K562 (cell line): ENCODE results near the gene STARD13. TPM values are rescaled to one million over a fixed set of nuclear protein-coding genes. Genes with fewer than 3 reads are reported as not detected.

Source experiments
- ATAC-seq: fragments of 200-7000 bp; cut with Tn5 transposase; 3 replicates; pipeline ENCODE4 v1.9.1; 2020; ENCODE audit warnings: moderate library complexity
- BruUV-seq: library from RNA; stranded (reverse); fragments of 400-500 nt; replicated peaks from 2 replicates; lab custom pipeline; 2021; lab: Mats Ljungman, UMichigan
- CTCF ChIA-PET: fragments of 300-600 bp; formaldehyde crosslinking; extraction: SDS; loops from one replicate; lab custom pipeline; 2021; ENCODE audit warnings: low intra/inter-chr PET ratio; lab: Yijun Ruan, JAX
- POLR2A ChIA-PET: fragments of 300-600, 350-650 bp; sonication (Branson Sonifier 250); formaldehyde crosslinking; extraction: SDS; loops from one replicate; lab custom pipeline; 2021; ENCODE audit warnings: antibody characterized with exemption, inconsistent platforms; lab: Yijun Ruan, JAX
- DNase-seq, 4 experiments: peaks; one replicate each; pipeline versions ENCODE4 v3.0.0 to v3.0.0-alpha.2; 2011 to 2018; ENCODE audit warnings: low spot score in 3 of 4, mixed read lengths in 3 of 4; ENCODE audit errors: extremely low read depth in 1 of 4
- FAIRE-seq: peaks from 2 replicates; lab custom pipeline; 2011; peaks lifted over from hg19 to GRCh38; lab: Jason Lieb, UNC
- H2AFZ ChIP-seq: 2 replicates; pipeline ENCODE4 v1.6.0; 2011; ENCODE audit warnings: low read depth, low read length, control low read depth, inconsistent platforms
- H3K27ac ChIP-seq: fragments of 200-600 bp; 3 replicates; pipeline ENCODE4 v1.8.0; 2011; ENCODE audit warnings: low read depth, mild to moderate bottlenecking, control low read depth, inconsistent platforms, low read length, moderate library complexity, mixed read lengths; ENCODE audit errors: extremely low read depth
- H3K27me3 ChIP-seq, 2 experiments: fragments of 300-600 bp in 1 of 2; 2 replicates in 1 of 2; 3 replicates in 1 of 2; pipeline versions ENCODE4 v1.6.0 to v1.8.0; 2011; ENCODE audit warnings: inconsistent platforms in 2 of 2, low read length in 2 of 2, mild to moderate bottlenecking in 1 of 2, mixed read lengths in 1 of 2, moderate library complexity in 1 of 2; ENCODE audit not compliant: control insufficient read depth in 2 of 2, insufficient read depth in 2 of 2
- H3K36me3 ChIP-seq: fragments of 300-600 bp; 3 replicates; pipeline ENCODE4 v1.8.0; 2011; ENCODE audit warnings: mild to moderate bottlenecking, low read length, inconsistent platforms; ENCODE audit not compliant: control insufficient read depth, insufficient read depth
- H3K4me1 ChIP-seq, 2 experiments: fragments of 200-600 bp in 1 of 2; replicated peaks in 1 of 2; 2 replicates in 1 of 2; 3 replicates in 1 of 2; pipeline versions ENCODE4 v1.5.1 to v1.8.0; 2011; ENCODE audit warnings: inconsistent platforms in 2 of 2, low read length in 2 of 2, mild to moderate bottlenecking in 1 of 2, mixed read lengths in 1 of 2, moderate library complexity in 1 of 2; ENCODE audit not compliant: control insufficient read depth in 2 of 2, insufficient read depth in 2 of 2
- H3K4me2 ChIP-seq: 2 replicates; pipeline ENCODE4 v1.6.1; 2011; ENCODE audit warnings: low read length, control low read depth, inconsistent platforms, mixed read lengths; ENCODE audit not compliant: insufficient read depth
- H3K4me3 ChIP-seq: fragments of 200-600 bp; sonication (generic), shearing (Covaris generic); 2 replicates; pipeline ENCODE4 v1.5.1; 2016; ENCODE audit warnings: control low read depth, inconsistent platforms
- H3K79me2 ChIP-seq: fragments of 200-600 bp; 3 replicates; pipeline ENCODE4 v1.8.0; 2011; ENCODE audit warnings: low read length, inconsistent platforms; ENCODE audit not compliant: control insufficient read depth, insufficient read depth
- H3K9ac ChIP-seq, 2 experiments: 2 replicates each; pipeline versions ENCODE4 v1.6.0 to v1.6.1; 2011; ENCODE audit warnings: low read depth in 2 of 2, low read length in 2 of 2, control low read depth in 1 of 2, inconsistent platforms in 1 of 2, mild to moderate bottlenecking in 1 of 2, mixed read lengths in 1 of 2; ENCODE audit not compliant: insufficient read depth in 1 of 2
- H3K9me1 ChIP-seq: one replicate; pipeline ENCODE4 v1.6.0; 2011; ENCODE audit warnings: inconsistent platforms, mild to moderate bottlenecking, low read length, moderate library complexity; ENCODE audit not compliant: control insufficient read depth, insufficient read depth
- H3K9me3 ChIP-seq: replicated peaks from 2 replicates; pipeline ENCODE4 v1.5.1; 2011; ENCODE audit warnings: low read depth, low read length, inconsistent platforms; ENCODE audit not compliant: control insufficient read depth, insufficient read depth
- H4K20me1 ChIP-seq: replicated peaks from 2 replicates; pipeline ENCODE4 v1.6.1; 2011; ENCODE audit warnings: low read length, inconsistent platforms, mixed read lengths; ENCODE audit not compliant: control insufficient read depth, insufficient read depth
- BCOR ChIP-seq: fragments of 450-650 bp; IDR thresholded peaks from 2 replicates; pipeline ENCODE4 v1.6.1; 2016
- GTF2F1 ChIP-seq: IDR thresholded peaks from 2 replicates; pipeline ENCODE4 v1.6.1; 2011; ENCODE audit warnings: low read depth, low read length, improper control_type of control experiment
- MED1 ChIP-seq: sonication (generic); formaldehyde crosslinking; IDR thresholded peaks from 2 replicates; pipeline ENCODE4 v1.8.1; 2023; ENCODE audit warnings: missing genetic modification reagents, borderline replicate concordance
- MTA2 ChIP-seq: fragments of 450-650 bp; IDR thresholded peaks from 2 replicates; pipeline ENCODE4 v1.6.1; 2016; ENCODE audit warnings: low read depth
- NCOA1 ChIP-seq: fragments of 450-650 bp; IDR thresholded peaks from 2 replicates; pipeline ENCODE4 v1.6.1; 2016; ENCODE audit warnings: low read depth
- NFYB ChIP-seq: IDR thresholded peaks from 2 replicates; pipeline ENCODE4 v1.6.1; 2011; ENCODE audit warnings: mild to moderate bottlenecking, moderate library complexity; ENCODE audit not compliant: insufficient read length; ENCODE audit errors: extremely low read depth
- SREBF2 ChIP-seq: sonication (generic); formaldehyde crosslinking; IDR thresholded peaks from 2 replicates; pipeline ENCODE4 v1.4.0; 2020; ENCODE audit warnings: mild to moderate bottlenecking, missing genetic modification reagents
- TAF1 ChIP-seq: IDR thresholded peaks from 2 replicates; pipeline ENCODE4 v1.6.1; 2011; ENCODE audit warnings: mild to moderate bottlenecking, low read length, moderate library complexity; ENCODE audit not compliant: insufficient read depth, control insufficient read depth, severe bottlenecking; ENCODE audit errors: extremely low read depth
- U2AF1 ChIP-seq: fragments of 200-400 bp; formaldehyde crosslinking; optimal IDR thresholded peaks from 2 replicates; pipeline ENCODE3; 2017; ENCODE audit warnings: mild to moderate bottlenecking, low read depth, low read length, moderate library complexity
- WHSC1 ChIP-seq: IDR thresholded peaks from one replicate; pipeline ENCODE4 v1.6.1; 2012; ENCODE audit warnings: low read length, control low read depth, inconsistent platforms
- WGBS: fragments of 100-300 bp; shearing (Covaris generic); methylation state at CpG from one replicate; pipeline ENCODE4 v1.1.6; 2016; ENCODE audit warnings: low coverage, mixed read lengths; ENCODE audit not compliant: insufficient coverage; ENCODE audit errors: missing lambda C conversion rate; 5-methylcytosine and 5-hydroxymethylcytosine counted together
- in situ Hi-C: fragments of 300-500 bp; cut with MboI; formaldehyde crosslinking; loops from 4 replicates; pipeline ENCODE4 v1.15.0; 2018; ENCODE audit warnings: inconsistent platforms, mixed read lengths
- intact Hi-C: fragments of 100-400 bp; cut with micrococcal nuclease; formaldehyde crosslinking; loops from 2 replicates; pipeline ENCODE4 v1.14.2; 2022
- polyA plus RNA-seq, 8 experiments: library from polyadenylated mRNA; depleted of rRNA in 4 of 8; stranded (reverse) in 5 of 8; unstranded in 3 of 8; fragments of >200 nt; fragmentation: Nextera tagmentation in 2 of 8; fragmentation: Illumina TruSeq in 1 of 8; extraction: Ambion mirVana in 2 of 8; extraction: Trizol in 1 of 8; gene quantifications; 2 replicates each; pipeline versions ENCODE4 v1.2.1 to v1.2.3, GENCODE V29; 2011 to 2014; ENCODE audit warnings: inconsistent platforms in 1 of 8, missing spikeins in 1 of 8
- total RNA-seq, 7 experiments: library from RNA; depleted of rRNA in 6 of 7; stranded (reverse); fragments of >200 nt in 6 of 7; fragmentation: Illumina TruSeq in 2 of 7; extraction: Trizol in 2 of 7; gene quantifications; 2 replicates each; pipeline versions ENCODE4 v1.2.1 to v1.2.3, GENCODE V29; 2011 to 2021; ENCODE audit warnings: low replicate concordance in 1 of 7
- TF ChIP-seq, protein P1 (sequence below), 2 experiments: fragments of 450-650 bp in 1 of 2; sonication (generic) in 1 of 2; formaldehyde crosslinking; conservative IDR thresholded peaks; 2 replicates each; pipeline versions ENCODE4 v1.4.0 to v1.8.1; 2020 to 2022; ENCODE audit warnings: mild to moderate bottlenecking in 1 of 2, missing genetic modification reagents in 1 of 2
- TF ChIP-seq, protein P2 (sequence below): sonication (generic); formaldehyde crosslinking; IDR thresholded peaks from 2 replicates; pipeline ENCODE4 v1.8.0; 2022; ENCODE audit warnings: mild to moderate bottlenecking, low read depth, missing genetic modification reagents
- TF ChIP-seq, protein P3 (sequence below): sonication (generic); formaldehyde crosslinking; IDR thresholded peaks from 2 replicates; pipeline ENCODE4 v1.8.1; 2023; ENCODE audit warnings: missing genetic modification reagents, mild to moderate bottlenecking, borderline replicate concordance
- TF ChIP-seq, protein P4 (sequence below): fragments of 450-650 bp; formaldehyde crosslinking; IDR thresholded peaks from 2 replicates; pipeline ENCODE4 v1.4.0; 2020; ENCODE audit warnings: mild to moderate bottlenecking, moderate library complexity

STARD13 gene
- total and polyA plus RNA-seq, 9 of the 15 experiments (the other 6 are each of a cell fraction or from before 2014, with no cell fraction given), result 0.11 TPM; not detected in 8

DNA sequence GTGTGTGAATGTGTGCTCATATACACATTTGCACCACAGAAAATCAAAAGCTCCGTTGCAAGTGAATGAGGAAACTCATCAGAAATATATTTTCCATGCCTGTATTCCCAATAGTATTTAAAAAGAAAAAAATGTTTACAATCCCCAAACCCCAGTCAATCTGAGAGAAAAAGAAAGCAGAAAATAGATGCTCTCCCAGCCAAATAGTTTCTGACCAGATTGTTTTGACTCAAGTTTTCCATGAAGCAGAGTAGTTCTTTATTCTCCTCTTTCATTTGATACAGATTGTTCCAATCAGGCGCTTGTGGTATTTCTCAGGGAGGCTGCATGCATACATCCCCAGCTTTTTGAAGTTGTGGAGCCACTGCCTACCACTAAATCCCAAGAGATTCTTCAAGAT, 110.6 kb downstream of the STARD13 start:
- Histone ChIP-seq H3K4me2 (no peak overlapping the region), H3K27ac (no peak overlapping the region), H3K9ac (no peak overlapping the region), H2AFZ (no peak overlapping the region), H3K27me3 (no peaks in the 10 kb centered on the region), H3K4me1 (no peaks in the 10 kb centered on the region), H4K20me1 (no peaks in the 10 kb centered on the region), H3K9me1 (no peaks in the 10 kb centered on the region), H3K4me3 (no peak overlapping the region), H3K9me3 (no peaks in the 10 kb centered on the region), H3K79me2 (no peaks in the 10 kb centered on the region), H3K36me3 (no peaks in the 10 kb centered on the region)
- DNase-seq (no peak), FAIRE-seq (no peak), ATAC-seq (no peak)
- BruUV-seq, result no TSS peak
- 0% methylated on average over 2 of the region's 2 CpGs for WGBS
- ChIA-PET CTCF (no interaction called here), POLR2A (no interaction called here)
- intact Hi-C loops (no loop called here), in situ Hi-C loops (no loop called here)
- TF ChIP-seq, protein P1, sequence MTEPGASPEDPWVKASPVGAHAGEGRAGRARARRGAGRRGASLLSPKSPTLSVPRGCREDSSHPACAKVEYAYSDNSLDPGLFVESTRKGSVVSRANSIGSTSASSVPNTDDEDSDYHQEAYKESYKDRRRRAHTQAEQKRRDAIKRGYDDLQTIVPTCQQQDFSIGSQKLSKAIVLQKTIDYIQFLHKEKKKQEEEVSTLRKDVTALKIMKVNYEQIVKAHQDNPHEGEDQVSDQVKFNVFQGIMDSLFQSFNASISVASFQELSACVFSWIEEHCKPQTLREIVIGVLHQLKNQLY (CRISPR knock-in tag; conservative IDR thresholded peaks at IDR 0.05), result no peak
- TF ChIP-seq MTA2, result no peak
- TF ChIP-seq NFYB, result no peak
- TF ChIP-seq, protein P2, sequence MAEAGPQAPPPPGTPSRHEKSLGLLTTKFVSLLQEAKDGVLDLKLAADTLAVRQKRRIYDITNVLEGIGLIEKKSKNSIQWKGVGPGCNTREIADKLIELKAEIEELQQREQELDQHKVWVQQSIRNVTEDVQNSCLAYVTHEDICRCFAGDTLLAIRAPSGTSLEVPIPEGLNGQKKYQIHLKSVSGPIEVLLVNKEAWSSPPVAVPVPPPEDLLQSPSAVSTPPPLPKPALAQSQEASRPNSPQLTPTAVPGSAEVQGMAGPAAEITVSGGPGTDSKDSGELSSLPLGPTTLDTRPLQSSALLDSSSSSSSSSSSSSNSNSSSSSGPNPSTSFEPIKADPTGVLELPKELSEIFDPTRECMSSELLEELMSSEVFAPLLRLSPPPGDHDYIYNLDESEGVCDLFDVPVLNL (CRISPR knock-in tag), result no peak
- TF ChIP-seq NCOA1, result no peak
- TF ChIP-seq TAF1, result no peak
- TF ChIP-seq SREBF2 (CRISPR knock-in tag), result no peak
- TF ChIP-seq WHSC1, result no peak
- no peak for TF ChIP-seq U2AF1
- TF ChIP-seq, protein P3, sequence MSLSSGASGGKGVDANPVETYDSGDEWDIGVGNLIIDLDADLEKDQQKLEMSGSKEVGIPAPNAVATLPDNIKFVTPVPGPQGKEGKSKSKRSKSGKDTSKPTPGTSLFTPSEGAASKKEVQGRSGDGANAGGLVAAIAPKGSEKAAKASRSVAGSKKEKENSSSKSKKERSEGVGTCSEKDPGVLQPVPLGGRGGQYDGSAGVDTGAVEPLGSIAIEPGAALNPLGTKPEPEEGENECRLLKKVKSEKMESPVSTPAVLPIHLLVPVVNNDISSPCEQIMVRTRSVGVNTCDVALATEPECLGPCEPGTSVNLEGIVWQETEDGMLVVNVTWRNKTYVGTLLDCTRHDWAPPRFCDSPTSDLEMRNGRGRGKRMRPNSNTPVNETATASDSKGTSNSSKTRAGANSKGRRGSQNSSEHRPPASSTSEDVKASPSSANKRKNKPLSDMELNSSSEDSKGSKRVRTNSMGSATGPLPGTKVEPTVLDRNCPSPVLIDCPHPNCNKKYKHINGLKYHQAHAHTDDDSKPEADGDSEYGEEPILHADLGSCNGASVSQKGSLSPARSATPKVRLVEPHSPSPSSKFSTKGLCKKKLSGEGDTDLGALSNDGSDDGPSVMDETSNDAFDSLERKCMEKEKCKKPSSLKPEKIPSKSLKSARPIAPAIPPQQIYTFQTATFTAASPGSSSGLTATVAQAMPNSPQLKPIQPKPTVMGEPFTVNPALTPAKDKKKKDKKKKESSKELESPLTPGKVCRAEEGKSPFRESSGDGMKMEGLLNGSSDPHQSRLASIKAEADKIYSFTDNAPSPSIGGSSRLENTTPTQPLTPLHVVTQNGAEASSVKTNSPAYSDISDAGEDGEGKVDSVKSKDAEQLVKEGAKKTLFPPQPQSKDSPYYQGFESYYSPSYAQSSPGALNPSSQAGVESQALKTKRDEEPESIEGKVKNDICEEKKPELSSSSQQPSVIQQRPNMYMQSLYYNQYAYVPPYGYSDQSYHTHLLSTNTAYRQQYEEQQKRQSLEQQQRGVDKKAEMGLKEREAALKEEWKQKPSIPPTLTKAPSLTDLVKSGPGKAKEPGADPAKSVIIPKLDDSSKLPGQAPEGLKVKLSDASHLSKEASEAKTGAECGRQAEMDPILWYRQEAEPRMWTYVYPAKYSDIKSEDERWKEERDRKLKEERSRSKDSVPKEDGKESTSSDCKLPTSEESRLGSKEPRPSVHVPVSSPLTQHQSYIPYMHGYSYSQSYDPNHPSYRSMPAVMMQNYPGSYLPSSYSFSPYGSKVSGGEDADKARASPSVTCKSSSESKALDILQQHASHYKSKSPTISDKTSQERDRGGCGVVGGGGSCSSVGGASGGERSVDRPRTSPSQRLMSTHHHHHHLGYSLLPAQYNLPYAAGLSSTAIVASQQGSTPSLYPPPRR, result no peak
- TF ChIP-seq, protein P4, sequence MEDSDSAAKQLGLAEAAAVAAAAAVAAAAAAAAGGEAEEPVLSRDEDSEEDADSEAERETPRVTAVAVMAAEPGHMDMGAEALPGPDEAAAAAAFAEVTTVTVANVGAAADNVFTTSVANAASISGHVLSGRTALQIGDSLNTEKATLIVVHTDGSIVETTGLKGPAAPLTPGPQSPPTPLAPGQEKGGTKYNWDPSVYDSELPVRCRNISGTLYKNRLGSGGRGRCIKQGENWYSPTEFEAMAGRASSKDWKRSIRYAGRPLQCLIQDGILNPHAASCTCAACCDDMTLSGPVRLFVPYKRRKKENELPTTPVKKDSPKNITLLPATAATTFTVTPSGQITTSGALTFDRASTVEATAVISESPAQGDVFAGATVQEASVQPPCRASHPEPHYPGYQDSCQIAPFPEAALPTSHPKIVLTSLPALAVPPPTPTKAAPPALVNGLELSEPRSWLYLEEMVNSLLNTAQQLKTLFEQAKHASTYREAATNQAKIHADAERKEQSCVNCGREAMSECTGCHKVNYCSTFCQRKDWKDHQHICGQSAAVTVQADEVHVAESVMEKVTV, result no peak
- no peak for TF ChIP-seq BCOR
- no peak for TF ChIP-seq GTF2F1
- no peak for TF ChIP-seq MED1
